Left renal cortex interstitium (tissue), 4 donors: Measurements from ENCODE around the gene CENPL. TPM values are rescaled to one million over a fixed set of nuclear protein-coding genes. Genes with fewer than 3 reads are reported as not detected.
A peak's percentile ranks its signal among the peaks of the same experiment; 100 is the strongest.
"Not testable (repeated sequence)": the region's sequence is repeated elsewhere in the genome, so short reads cannot be mapped to it uniquely, and the experiment has no call there.

Experiments used
- DNase-seq, 4 donors: peaks; one replicate each; pipeline ENCODE4 v3.0.0-alpha.2; 2013; ENCODE audit warnings: low read depth in 4 of 4, low spot score in 2 of 4, missing footprints in 1 of 4
- polyA plus RNA-seq, 4 donors: library from polyadenylated mRNA; unstranded; fragments of 120-200 nt; gene quantifications; one replicate each; pipeline ENCODE4 v1.2.1, GENCODE V29; 2013; ENCODE audit not compliant: insufficient read length in 4 of 4

CENPL gene
- polyA plus RNA-seq: 10 to 100 TPM; 10.6 to 12.2 (median 11.2) TPM

DNA sequence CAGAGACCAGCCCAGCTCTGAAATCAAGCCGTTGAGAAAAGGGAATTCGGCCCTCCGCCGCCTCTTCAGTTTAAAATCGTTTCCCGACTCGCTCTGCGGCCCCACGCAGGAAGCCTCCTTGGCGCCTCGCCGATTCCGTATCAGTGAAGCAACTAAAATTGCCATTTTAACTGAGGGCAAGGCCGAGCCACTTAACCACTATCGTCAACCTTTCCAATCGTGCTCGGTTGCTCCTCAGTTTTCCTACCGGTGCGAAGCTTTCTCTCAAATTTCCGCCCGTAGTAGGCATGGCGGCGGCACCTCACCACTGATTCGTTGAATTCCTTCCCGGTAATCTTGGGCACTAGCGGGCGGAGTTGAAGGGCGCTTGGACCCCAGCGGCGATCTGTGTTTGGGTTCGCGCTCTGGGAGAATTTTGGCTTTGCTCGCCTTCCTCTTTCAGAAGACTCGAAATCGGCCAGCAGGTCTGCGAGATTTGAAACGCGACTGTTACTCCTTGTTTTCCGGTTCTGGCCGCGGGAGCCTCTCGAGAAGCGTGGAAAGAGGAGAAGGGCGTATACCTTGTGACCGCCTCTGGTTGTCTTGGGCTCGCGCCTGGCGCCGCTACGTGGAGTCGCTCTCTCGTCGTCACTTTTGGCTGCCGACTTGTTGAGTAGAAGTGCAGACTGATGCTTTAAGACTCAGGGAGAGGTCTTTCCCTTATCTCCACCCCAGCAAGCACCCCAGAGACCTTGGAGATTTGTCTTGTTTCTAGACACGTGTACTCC is at the start of gene CENPL, which contains the start of gene DARS2:
TSS of gene CENPL (minus strand) at position 569 of the 767 bp plus-strand sequence. CDS start 13,584 bp downstream, outside the sequence.
TSS of gene DARS2 (plus strand) at position 359 of the 767 bp plus-strand sequence. CDS start 557 bp downstream, outside the sequence.
- peak; percentile 86 to 96 (median 94) for DNase-seq

DNA sequence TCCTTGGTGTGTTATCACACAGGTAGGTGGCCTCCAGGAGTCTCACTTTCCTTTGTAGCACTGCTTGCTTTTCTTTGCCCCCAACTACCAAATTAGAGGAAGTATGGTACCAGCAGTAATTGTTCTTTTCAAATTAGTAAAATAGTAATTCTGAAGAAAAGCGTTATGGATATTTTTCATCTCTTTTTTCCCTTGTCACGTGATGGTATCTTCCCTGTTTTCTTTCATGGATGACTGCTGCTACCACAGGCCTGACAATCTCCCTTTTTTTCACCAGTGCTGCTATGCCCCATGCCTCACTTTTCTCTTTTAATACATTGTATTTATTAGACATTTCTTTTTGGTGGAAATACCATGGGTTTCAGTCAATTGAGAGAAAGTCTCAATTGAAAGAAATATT is 46.8 kb upstream of the CENPL start:
- DNase-seq: no peak

GRCh38 chr1:173871091-173871490 is 46.4 kb upstream of the CENPL start:
- no peak for DNase-seq

GRCh38 chr1:173870252-173871075 is 45.8 kb upstream of the CENPL start:
- no peak for DNase-seq

- peak in 1 of 4 donors; percentile 18 for DNase-seq
Observed at GRCh38 chr1:173869021-173869359, 44.3 kb upstream of the CENPL start.

DNA sequence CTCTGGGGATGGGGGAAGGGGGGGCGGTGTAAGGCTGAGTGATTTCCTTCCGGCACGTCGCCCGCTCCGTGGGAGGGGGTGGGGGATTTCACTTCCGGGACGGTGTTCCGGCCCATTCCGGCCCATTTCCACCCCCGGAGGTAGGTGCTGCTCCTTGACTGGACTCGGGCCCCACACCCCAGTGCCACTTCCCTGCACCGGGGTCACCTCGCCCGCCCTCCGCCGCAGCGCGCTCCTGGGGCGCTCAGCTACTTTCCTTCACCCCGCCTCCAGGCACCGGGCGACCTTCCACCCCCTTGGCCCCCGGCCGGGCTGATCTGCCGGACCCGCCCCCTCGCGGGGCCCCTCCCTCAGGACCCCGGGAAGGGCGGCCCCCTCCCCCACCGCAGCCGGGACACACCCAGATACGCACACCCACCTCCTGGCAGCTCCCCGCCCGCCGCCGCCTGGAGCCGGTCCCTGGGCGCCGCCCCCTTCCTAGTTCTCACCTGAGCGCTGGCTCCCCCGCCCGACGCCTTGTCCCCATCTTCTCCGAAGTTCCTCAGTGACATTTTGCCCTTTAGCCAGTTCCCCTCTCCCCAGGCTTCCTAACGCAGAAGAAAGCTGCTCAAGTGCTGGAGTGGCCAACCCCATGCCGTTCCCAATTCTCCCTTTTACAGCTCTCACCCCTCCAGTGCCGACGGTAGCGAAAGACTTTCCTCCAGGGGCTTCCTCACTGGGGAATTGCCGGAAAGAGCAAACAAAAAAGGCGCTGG is 43.8 kb upstream of the CENPL start, which contains the start of gene ZBTB37:
TSS of gene ZBTB37 (plus strand) at position 115 of the 755 bp plus-strand sequence. CDS start 1,846 bp downstream, outside the sequence.
- DNase-seq: peak in 3 of 4 donors; percentile 48 to 64 (median 62)

DNA sequence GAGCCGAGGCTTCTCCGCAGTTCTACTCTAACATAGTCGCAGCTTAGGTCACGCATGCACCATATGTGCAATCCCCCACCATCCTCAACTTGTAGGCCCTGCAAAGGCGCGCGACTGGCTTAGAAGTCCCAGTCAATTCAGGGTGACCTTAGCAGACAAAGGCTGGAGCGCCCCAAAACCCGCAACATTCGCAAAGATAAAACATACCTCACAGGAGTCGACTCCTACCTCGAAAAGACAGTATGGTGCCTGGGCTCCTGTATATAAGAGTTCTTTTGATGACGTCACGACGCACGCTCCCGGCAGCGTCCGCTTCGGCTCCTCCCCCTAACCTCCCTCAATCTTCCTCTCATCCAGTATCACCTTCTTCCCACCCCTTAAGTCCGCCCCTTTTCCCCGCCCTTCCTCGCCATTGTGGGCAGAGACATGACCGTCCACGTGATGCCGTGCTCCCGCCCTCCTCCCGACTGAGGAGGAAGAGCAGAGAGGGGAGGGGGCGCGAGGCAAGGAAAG is 43.1 kb upstream of the CENPL start, which contains the start of gene GAS5:
TSS of gene GAS5 (minus strand) at position 237 of the 513 bp plus-strand sequence.
- peak; percentile 98 to 100 (median 99) for DNase-seq

GRCh38 chr1:173867141-173867752 is 42.6 kb upstream of the CENPL start:
- DNase-seq: no peak

GRCh38 chr1:173866413-173867115 is 41.9 kb upstream of the CENPL start:
- DNase-seq: no peak

DNA sequence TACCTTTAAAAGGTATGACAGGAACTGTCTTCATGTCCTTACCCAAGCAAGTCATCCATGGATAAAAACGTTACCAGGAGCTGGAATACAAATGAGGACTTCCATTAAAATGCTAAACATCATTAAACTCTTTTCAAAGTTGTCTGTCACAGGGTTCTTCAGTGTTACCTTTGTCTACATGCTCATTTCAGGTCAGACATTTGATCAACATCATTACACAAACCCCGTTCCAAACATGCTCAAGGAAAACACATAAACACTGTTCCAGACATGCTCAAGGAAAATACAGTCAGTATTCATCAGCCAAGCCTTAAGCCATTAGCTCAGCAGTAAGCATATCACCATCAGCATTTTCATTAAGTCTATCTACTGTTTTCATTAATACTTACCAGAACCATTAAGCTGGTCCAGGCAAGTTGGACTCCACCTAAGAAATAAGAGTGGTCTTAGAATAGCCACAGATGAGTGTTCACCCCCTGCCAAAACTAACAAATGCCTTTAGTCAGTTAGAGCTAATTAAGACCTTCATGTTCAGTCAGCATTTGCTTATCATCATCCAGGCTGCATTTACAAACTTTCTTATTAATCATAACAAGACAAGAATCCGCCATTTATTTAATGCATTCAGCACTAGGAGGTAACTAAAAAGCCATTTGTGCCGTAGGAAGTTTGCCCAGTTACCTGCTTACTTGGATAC is 40.9 kb upstream of the CENPL start:
- DNase-seq: no peak

GRCh38 chr1:173864179-173864867 is 39.6 kb upstream of the CENPL start:
- DNase-seq: no peak

GRCh38 chr1:173863224-173864161 is 38.8 kb upstream of the CENPL start:
- no peak for DNase-seq

DNA sequence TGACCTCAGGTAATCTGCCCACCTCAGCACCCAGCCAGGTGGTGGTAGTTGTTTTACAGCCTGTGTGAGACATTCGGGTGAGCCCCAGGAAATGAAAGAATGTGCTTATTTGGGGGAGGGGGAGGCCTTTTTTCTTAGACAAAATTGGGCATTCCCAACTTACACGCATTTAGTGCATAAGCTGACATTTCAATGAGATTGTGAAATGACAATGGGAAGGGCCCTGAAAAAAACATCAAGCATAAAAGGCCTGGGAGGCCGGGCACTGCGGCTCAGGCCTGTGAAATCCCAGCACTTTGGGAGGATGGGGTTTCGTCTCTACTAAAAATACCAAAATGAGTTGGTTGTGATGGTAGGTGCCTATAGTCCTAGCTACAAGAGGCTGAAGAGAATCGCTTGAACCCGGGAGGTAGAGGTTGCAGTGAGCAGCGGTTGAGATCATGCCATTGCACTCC is 38.1 kb upstream of the CENPL start:
- DNase-seq: no peak

DNA sequence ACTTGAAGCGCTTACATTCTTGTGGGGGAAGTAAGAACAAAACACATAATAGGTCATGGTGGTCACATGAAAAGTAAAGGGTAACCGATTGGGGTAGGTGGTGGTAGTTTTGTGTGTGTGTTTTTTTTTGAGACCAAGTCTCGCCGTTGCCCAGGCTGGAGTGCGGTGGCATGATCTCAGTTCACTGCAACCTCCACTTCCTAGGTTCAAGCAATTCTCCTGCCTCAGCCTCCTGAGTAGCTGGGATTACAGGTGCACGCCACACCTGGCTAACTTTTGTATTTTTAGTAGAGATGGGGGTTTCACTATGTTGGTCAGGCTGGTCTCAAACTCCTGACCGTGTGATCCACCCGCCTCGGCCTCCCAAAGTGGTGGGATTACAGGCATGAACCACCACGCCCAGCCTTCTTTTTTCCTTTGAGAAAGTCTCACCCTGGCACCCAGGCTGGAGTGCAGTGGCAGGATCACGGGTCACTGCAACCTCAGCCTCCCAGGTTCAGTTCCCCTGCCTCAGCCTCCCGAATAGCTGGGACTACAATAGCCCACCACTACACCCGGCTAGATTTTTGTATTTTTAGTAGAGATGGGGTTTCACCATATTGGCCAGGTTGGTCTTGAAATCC is 37.6 kb upstream of the CENPL start:
- not testable (repeated sequence) for DNase-seq

DNA sequence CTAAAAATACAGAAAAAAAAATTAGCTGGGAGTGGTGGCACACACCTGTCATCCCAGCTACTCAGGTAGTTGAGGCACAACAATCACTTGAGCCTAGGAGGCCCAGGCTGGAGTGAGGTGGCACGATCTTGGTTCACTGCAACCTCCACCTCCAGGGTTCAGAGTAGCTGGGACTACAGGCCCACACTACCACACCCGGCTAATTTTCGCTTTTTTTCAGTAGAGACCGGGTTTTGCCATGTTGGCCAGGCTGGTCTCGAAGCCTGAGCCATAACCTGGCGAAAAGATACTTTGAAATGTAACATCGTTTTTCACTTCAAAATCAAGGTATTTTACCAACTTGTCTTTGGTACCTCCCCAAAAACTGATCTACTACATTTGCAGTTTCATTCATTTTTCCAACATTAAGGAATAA is 37.1 kb upstream of the CENPL start:
- DNase-seq: no peak

GRCh38 chr1:173860065-173860464 is 35.4 kb upstream of the CENPL start:
- no peak for DNase-seq
